Measurements from ENCODE around the gene SEZ6L. TPM values are rescaled to one million over a fixed set of nuclear protein-coding genes. Genes with fewer than 3 reads are reported as not detected.

SEZ6L gene
- total and polyA plus RNA-seq, 12 donors: 0.17 to 16.3 (median 3.9) TPM; not detected in 1

GRCh38 chr22:26276529-26277160 lies 107.4 kb downstream of the SEZ6L start:
- no peaks in the 10 kb centered on the region for H3K36me3 ChIP-seq (replicated peaks in 1 of 2)
- TF ChIP-seq POLR2A (IDR thresholded peaks at IDR 0.05): no peak
- TF ChIP-seq, protein P1, sequence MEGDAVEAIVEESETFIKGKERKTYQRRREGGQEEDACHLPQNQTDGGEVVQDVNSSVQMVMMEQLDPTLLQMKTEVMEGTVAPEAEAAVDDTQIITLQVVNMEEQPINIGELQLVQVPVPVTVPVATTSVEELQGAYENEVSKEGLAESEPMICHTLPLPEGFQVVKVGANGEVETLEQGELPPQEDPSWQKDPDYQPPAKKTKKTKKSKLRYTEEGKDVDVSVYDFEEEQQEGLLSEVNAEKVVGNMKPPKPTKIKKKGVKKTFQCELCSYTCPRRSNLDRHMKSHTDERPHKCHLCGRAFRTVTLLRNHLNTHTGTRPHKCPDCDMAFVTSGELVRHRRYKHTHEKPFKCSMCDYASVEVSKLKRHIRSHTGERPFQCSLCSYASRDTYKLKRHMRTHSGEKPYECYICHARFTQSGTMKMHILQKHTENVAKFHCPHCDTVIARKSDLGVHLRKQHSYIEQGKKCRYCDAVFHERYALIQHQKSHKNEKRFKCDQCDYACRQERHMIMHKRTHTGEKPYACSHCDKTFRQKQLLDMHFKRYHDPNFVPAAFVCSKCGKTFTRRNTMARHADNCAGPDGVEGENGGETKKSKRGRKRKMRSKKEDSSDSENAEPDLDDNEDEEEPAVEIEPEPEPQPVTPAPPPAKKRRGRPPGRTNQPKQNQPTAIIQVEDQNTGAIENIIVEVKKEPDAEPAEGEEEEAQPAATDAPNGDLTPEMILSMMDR (IDR thresholded peaks at IDR 0.05): no peak
- H3K4me3 ChIP-seq: no peak overlapping the region
- DNase-seq: no peak
- peaks cover 3% of the 10 kb centered on the region for H3K27me3 ChIP-seq
- H3K27ac ChIP-seq: no peak overlapping the region
- H3K9me3 ChIP-seq (replicated peaks in 1 of 3): no peaks in the 10 kb centered on the region
- intact Hi-C loops (cut with DNase I): no loop called here
- 40 to 54% (median 49%) methylated on average over 11 of the region's 11 CpGs for whole genome bisulfite sequencing, 4 donors
- no peaks in the 10 kb centered on the region for H3K4me1 ChIP-seq (replicated peaks in 1 of 2)

DNA sequence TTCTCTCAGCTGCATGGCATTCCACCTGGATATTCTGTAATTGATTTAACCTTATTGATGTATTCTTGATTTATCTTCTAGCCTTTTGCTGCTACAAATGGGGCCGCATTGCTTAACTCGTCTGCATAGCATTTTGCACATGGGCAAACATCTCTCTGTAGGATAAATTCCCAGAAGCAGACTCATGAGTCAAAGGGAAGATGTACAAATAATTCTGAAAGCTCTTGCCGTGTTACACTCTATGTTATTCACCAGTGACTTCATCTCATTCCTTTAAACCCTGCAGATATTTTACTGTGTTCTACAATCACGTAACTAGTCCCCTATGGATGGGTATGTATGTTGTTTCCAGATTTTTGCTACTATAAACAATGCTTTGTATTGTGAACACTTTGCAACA lies 112.7 kb downstream of the SEZ6L start:
- 73 to 80% (median 74%) methylated on average over 4 of the region's 4 CpGs for WGBS, 4 donors
- Histone ChIP-seq H3K36me3 (replicated peaks in 1 of 2) (no peaks in the 10 kb centered on the region), H3K9me3 (replicated peaks in 1 of 3) (no peaks in the 10 kb centered on the region), H3K27ac (no peak overlapping the region), H3K27me3 (peaks cover 7% of the 10 kb centered on the region), H3K4me1 (replicated peaks in 1 of 2) (no peaks in the 10 kb centered on the region), H3K4me3 (no peak overlapping the region)
- intact Hi-C loops (cut with DNase I): no loop called here
- no peak for TF ChIP-seq POLR2A (IDR thresholded peaks at IDR 0.05)
- TF ChIP-seq, protein P1 (IDR thresholded peaks at IDR 0.05): no peak
- no peak for DNase-seq

DNA sequence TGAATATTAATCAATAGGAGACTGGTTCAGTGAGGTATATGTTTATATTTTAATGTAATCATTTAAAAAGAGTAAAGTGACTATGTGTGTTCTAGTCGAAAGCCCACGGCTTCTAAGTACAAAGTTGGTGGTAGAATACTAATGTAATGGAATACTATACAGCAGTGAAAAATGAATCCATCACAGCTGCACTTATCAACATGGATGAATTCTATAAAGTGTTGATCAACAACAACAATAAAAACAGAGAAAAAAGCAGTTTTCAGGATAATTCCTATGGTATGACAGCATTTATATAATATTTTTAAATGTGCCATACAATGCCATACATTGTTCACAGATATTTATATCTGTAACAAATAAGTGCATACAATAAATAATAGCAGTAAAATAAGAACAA lies 114.1 kb downstream of the SEZ6L start:
- Histone ChIP-seq H3K4me3 (no peak overlapping the region), H3K9me3 (replicated peaks in 1 of 3) (no peaks in the 10 kb centered on the region), H3K36me3 (replicated peaks in 1 of 2) (no peaks in the 10 kb centered on the region), H3K27ac (no peak overlapping the region), H3K27me3 (peaks cover 7% of the 10 kb centered on the region), H3K4me1 (replicated peaks in 1 of 2) (no peaks in the 10 kb centered on the region)
- no peak for TF ChIP-seq POLR2A (IDR thresholded peaks at IDR 0.05)
- TF ChIP-seq, protein P1 (IDR thresholded peaks at IDR 0.05): no peak
- intact Hi-C loops (cut with DNase I): no loop called here
- WGBS, 4 donors: 88 to 91% (median 90%) methylated on average over 2 of the region's 2 CpGs
- no peak for DNase-seq

DNA sequence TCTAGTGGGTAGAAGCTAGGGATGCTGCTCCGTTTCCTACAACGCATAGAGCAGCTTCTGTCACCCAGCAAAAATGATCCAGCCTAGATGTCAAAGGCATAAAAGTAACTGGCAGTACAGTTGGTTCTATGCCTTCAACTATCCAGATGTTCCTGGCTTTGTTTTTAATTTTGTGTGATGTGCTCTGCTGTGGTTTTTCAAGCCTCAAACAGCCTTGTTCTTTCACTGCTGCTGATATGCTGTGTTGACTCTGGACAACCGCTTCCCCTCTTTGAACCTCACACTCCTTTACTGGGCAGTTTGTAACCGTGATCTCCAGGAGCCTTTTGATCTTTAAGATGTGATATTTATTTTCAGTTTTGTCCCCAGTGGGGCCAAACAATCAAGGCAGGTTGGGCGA lies 116.4 kb downstream of the SEZ6L start:
- Histone ChIP-seq H3K4me3 (no peak overlapping the region), H3K36me3 (replicated peaks in 1 of 2) (no peaks in the 10 kb centered on the region), H3K9me3 (replicated peaks in 1 of 3) (no peaks in the 10 kb centered on the region), H3K4me1 (replicated peaks in 1 of 2) (no peaks in the 10 kb centered on the region), H3K27ac (no peak overlapping the region), H3K27me3 (peaks cover 7% of the 10 kb centered on the region)
- TF ChIP-seq, protein P1 (IDR thresholded peaks at IDR 0.05): no peak
- no peak for TF ChIP-seq POLR2A (IDR thresholded peaks at IDR 0.05)
- DNase-seq: no peak
- intact Hi-C loops (cut with DNase I): no loop called here
- WGBS, 4 donors: 52 to 68% (median 59%) methylated on average over 5 of the region's 5 CpGs

Measured in adrenal gland (tissue), 12 donors.